ENCODE results near the gene ATG13.

DNA sequence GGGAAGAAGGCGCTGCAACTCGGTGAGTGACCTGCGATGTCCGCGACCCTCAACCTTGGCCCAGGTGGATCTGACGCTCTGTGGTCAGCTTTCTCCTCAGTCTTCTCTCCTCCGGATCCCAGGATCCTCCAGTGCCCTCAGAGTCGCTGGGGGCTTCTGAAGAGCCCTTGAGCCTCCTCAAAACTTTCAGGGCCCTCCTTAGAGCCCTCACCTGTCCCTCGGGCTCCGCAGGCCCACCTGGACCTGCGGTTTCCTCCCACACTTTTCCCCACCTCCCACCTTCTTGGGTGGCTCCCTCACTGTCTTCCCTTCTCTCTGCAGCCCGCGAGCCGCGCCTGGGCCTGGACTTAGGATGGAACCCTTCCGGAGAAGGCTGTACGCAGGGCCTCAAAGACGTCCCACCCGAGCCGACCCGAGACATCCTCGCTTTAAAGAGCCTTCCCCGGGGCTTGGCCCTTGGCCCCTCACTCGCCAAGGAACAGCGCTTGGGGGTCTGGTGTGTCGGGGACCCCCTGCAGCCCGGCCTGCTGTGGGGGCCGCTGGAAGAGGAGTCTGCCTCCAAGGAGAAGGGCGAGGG lies 83.8 kb downstream of the ATG13 start:
- TF ChIP-seq EP300 (IDR thresholded peaks at IDR 0.05): no peak
- no peak for TF ChIP-seq POLR2A (IDR thresholded peaks at IDR 0.05)
